DND-41 (cell line): ENCODE measurements around the gene ZFP14.
"Not testable (repeated sequence)": the region's sequence is repeated elsewhere in the genome, so short reads cannot be mapped to it uniquely, and the experiment has no call there.

Source experiments
- CTCF ChIP-seq: IDR thresholded peaks from 2 replicates; pipeline ENCODE4 v1.5.1; 2012; ENCODE audit warnings: borderline replicate concordance, low read length, moderate library complexity, mild to moderate bottlenecking; ENCODE audit not compliant: poor library complexity, severe bottlenecking; ENCODE audit errors: extremely low read depth
- EZH2 ChIP-seq: IDR thresholded peaks from 3 replicates; pipeline ENCODE4 v1.6.1; 2012; ENCODE audit warnings: borderline replicate concordance, low read depth, mild to moderate bottlenecking, moderate library complexity, low read length, inconsistent platforms; ENCODE audit not compliant: severe bottlenecking

GRCh38 chr19:36326649-36327048 is 52.4 kb downstream of the ZFP14 start:
- not testable (repeated sequence) for TF ChIP-seq CTCF, EZH2
